Fibroblast of lung (primary cell): Measurements from ENCODE around the gene GNAI2. TPM values are rescaled to one million over a fixed set of nuclear protein-coding genes. Genes with fewer than 3 reads are reported as not detected.
"Not testable (repeated sequence)": the region's sequence is repeated elsewhere in the genome, so short reads cannot be mapped to it uniquely, and the experiment has no call there.

Experiments used
- DNase-seq, 2 donors: peaks; one replicate each; pipeline versions ENCODE4 v3.0.0 to v3.0.0-alpha.2; 2010; ENCODE audit warnings: low read depth in 2 of 2
- H2AFZ ChIP-seq: 2 replicates; pipeline ENCODE4 v1.5.1; 2012; ENCODE audit warnings: low read length, control low read depth, inconsistent platforms
- H3K27ac ChIP-seq: 2 replicates; pipeline ENCODE4 v1.5.1; 2011; ENCODE audit warnings: low read length, control low read depth; ENCODE audit not compliant: insufficient read depth
- H3K27me3 ChIP-seq: 2 replicates; pipeline ENCODE4 v1.5.1; 2011; ENCODE audit warnings: mild to moderate bottlenecking, low read length; ENCODE audit not compliant: control insufficient read depth, insufficient read depth
- H3K36me3 ChIP-seq: 2 replicates; pipeline ENCODE4 v1.5.1; 2011; ENCODE audit warnings: low read length; ENCODE audit not compliant: control insufficient read depth, insufficient read depth
- H3K4me1 ChIP-seq: 2 replicates; pipeline ENCODE4 v1.5.1; 2011; ENCODE audit warnings: low read length; ENCODE audit not compliant: control insufficient read depth, insufficient read depth; ENCODE audit errors: extremely low read depth
- H3K4me2 ChIP-seq: 2 replicates; pipeline ENCODE4 v1.5.1; 2011; ENCODE audit warnings: low read length, control low read depth; ENCODE audit not compliant: insufficient read depth; ENCODE audit errors: extremely low read depth
- H3K4me3 ChIP-seq, 4 experiments: fragments of 200-600 bp in 1 of 4; sonication (generic) in 1 of 4; replicated peaks in 1 of 4; 2 replicates each; pipeline ENCODE4 v1.5.1; 2011 to 2016; ENCODE audit warnings: low read length in 4 of 4, low read depth in 3 of 4, mild to moderate bottlenecking in 3 of 4, control low read depth in 2 of 4, inconsistent platforms in 1 of 4, mixed read lengths in 1 of 4; ENCODE audit not compliant: insufficient read depth in 1 of 4; ENCODE audit errors: control extremely low read depth in 1 of 4
- H3K79me2 ChIP-seq: 2 replicates; pipeline ENCODE4 v1.5.1; 2012; ENCODE audit warnings: mild to moderate bottlenecking, low read length, inconsistent platforms; ENCODE audit not compliant: control insufficient read depth, insufficient read depth
- H3K9ac ChIP-seq: 2 replicates; pipeline ENCODE4 v1.5.1; 2011; ENCODE audit warnings: mild to moderate bottlenecking, low read length, control low read depth; ENCODE audit not compliant: insufficient read depth
- H3K9me3 ChIP-seq: 2 replicates; pipeline ENCODE4 v1.5.1; 2012; ENCODE audit warnings: low read depth, low read length; ENCODE audit not compliant: control insufficient read depth, insufficient read depth
- H4K20me1 ChIP-seq: 2 replicates; pipeline ENCODE4 v1.5.1; 2011; ENCODE audit warnings: low read length; ENCODE audit not compliant: control insufficient read depth, insufficient read depth; ENCODE audit errors: extremely low read depth
- CTCF ChIP-seq, 2 donors: IDR thresholded peaks in 1 of 2; conservative IDR thresholded peaks in 1 of 2; 1 replicate in 1 of 2; 2 replicates in 1 of 2; pipeline ENCODE4 v1.5.1; 2011 to 2012; ENCODE audit warnings: low read length in 2 of 2, control low read depth in 1 of 2, inconsistent platforms in 1 of 2, low read depth in 1 of 2, mild to moderate bottlenecking in 1 of 2
- EZH2 ChIP-seq: IDR thresholded peaks from 2 replicates; pipeline ENCODE4 v1.5.1; 2012; ENCODE audit warnings: low read length, control low read depth, mild to moderate bottlenecking; ENCODE audit errors: missing control alignments
- polyA plus RNA-seq, 2 donors: library from polyadenylated mRNA; depleted of rRNA in 1 of 2; stranded (reverse) in 1 of 2; unstranded in 1 of 2; fragments of >200 nt; gene quantifications; 2 replicates each; pipeline ENCODE4 v1.2.1, GENCODE V29; 2011 to 2012; ENCODE audit warnings: missing spikeins in 1 of 2
- total RNA-seq: library from RNA; depleted of rRNA; stranded (reverse); fragments of >200 nt; gene quantifications from 2 replicates; pipeline ENCODE4 v1.2.1, GENCODE V29; 2014

Gene GNAI2
- total and polyA plus RNA-seq, 2 donors (not counting 1 experiment from before 2014, with no cell fraction given) = 238 to 704 TPM

- no peak for TF ChIP-seq CTCF (conservative IDR thresholded peaks at IDR 0.05 in 1 of 2, IDR thresholded peaks at IDR 0.05 in 1 of 2; ENCODE audit: low read depth in 1 of 2, low read length in 2 of 2)
- TF ChIP-seq EZH2 = no peak
- no peak for DNase-seq
- H3K27ac ChIP-seq = no peak within 1 kb of the TSS
- H3K36me3 ChIP-seq = no peaks in the 10 kb centered on the region
- H3K4me3 ChIP-seq = no peak within 1 kb of the TSS
- H3K9me3 ChIP-seq = no peaks in the 10 kb centered on the region
- H3K4me1 ChIP-seq = no peaks in the 10 kb centered on the region
- no peak within 1 kb of the TSS for H2AFZ ChIP-seq
- no peak within 1 kb of the TSS for H3K9ac ChIP-seq
- no peaks in the 10 kb centered on the region for H4K20me1 ChIP-seq
- no peaks in the 10 kb centered on the region for H3K27me3 ChIP-seq
- H3K4me2 ChIP-seq = no peak within 1 kb of the TSS
- no peaks in the 10 kb centered on the region for H3K79me2 ChIP-seq
Measured at GRCh38 chr3:50278880-50279224, 42.8 kb downstream of the GNAI2 start, which contains the start of gene LSMEM2. TSS of gene LSMEM2 (plus strand) at chr3:50279087. CDS start at chr3:50279114, 27 bp downstream.

- Histone ChIP-seq H3K4me1 (no peaks in the 10 kb centered on the region), H3K9me3 (no peaks in the 10 kb centered on the region), H3K36me3 (no peaks in the 10 kb centered on the region), H3K4me2 (no peak overlapping the region), H2AFZ (no peak overlapping the region), H3K27ac (no peak overlapping the region), H3K79me2 (no peaks in the 10 kb centered on the region), H3K4me3 (no peak overlapping the region), H3K27me3 (no peaks in the 10 kb centered on the region), H3K9ac (no peak overlapping the region), H4K20me1 (no peaks in the 10 kb centered on the region)
- TF ChIP-seq CTCF (conservative IDR thresholded peaks at IDR 0.05 in 1 of 2, IDR thresholded peaks at IDR 0.05 in 1 of 2; ENCODE audit: low read depth in 1 of 2, low read length in 2 of 2) (no peak), EZH2 (no peak)
- no peak for DNase-seq
Measured at GRCh38 chr3:50279255-50280016, 43.4 kb downstream of the GNAI2 start.

GRCh38 chr3:50284121-50284520 is 48.1 kb downstream of the GNAI2 start:
- not testable (repeated sequence) for H3K27ac ChIP-seq, H3K4me2 ChIP-seq, H3K4me3 ChIP-seq, H3K9me3 ChIP-seq, H3K79me2 ChIP-seq, H3K9ac ChIP-seq, DNase-seq, H3K27me3 ChIP-seq, H2AFZ ChIP-seq, H3K4me1 ChIP-seq, H4K20me1 ChIP-seq, H3K36me3 ChIP-seq
